ENCODE results near the gene STRBP. TPM values are rescaled to one million over a fixed set of nuclear protein-coding genes. Genes with fewer than 3 reads are reported as not detected.

The STRBP gene
- total and polyA plus RNA-seq, 2 of the 4 experiments (the other 2 are of a cell fraction), result 2.1 to 2.5 TPM

GRCh38 chr9:123167474-123167873 is 100.9 kb downstream of the STRBP start:
- dilution Hi-C loops (cut with HindIII; ENCODE audit: low sequenced_read_pairs, unreplicated experiment), result no loop called here
- Histone ChIP-seq H2AK5ac (ENCODE audit: low read depth, low read length) (no peak overlapping the region), H3K9me3 (ENCODE audit: control insufficient read depth, insufficient read depth, low read length) (no peaks in the 10 kb centered on the region), H4K91ac (ENCODE audit: insufficient read depth, low read depth, low read length) (no peak overlapping the region), H3K79me1 (ENCODE audit: low read depth in 1 of 2, low read length in 2 of 2) (no peaks in the 10 kb centered on the region), H3K4me1 (ENCODE audit: control insufficient read depth, insufficient read depth, low read length) (peaks cover 5% of the 10 kb centered on the region), H3K9me1 (ENCODE audit: insufficient read depth, low read length) (peaks cover 3% of the 10 kb centered on the region; the same call in 1 of the 2 replicates), H3K27ac (ENCODE audit: insufficient read depth, low read length) (no peak overlapping the region), H3K4me2 (ENCODE audit: low read depth, low read length) (no peak overlapping the region), H2AFZ (replicated peaks; ENCODE audit: low read length, poor library complexity) (no peak overlapping the region), H3K9ac (ENCODE audit: low read depth, low read length) (no peak overlapping the region), H3K4me3 (ENCODE audit: insufficient read depth, low read depth, low read length) (no peak overlapping the region), H4K8ac (ENCODE audit: low read depth in 2 of 2, low read length in 2 of 2) (no peak overlapping the region), H3K27me3 (ENCODE audit: control insufficient read depth, insufficient read depth, low read length) (no peaks in the 10 kb centered on the region), H4K5ac (ENCODE audit: low read depth, low read length) (no peak overlapping the region), H3K4ac (ENCODE audit: low read depth, low read length) (no peak overlapping the region), H3K18ac (ENCODE audit: low read depth, low read length) (no peak overlapping the region), H3K56ac (ENCODE audit: extremely low read depth, insufficient read depth, low read length) (no peak overlapping the region), H2BK5ac (ENCODE audit: low read depth, low read length, poor library complexity, severe bottlenecking) (no peak overlapping the region), H2AK9ac (replicated peaks; ENCODE audit: low read depth, low read length, poor library complexity) (no peak overlapping the region), H2BK20ac (ENCODE audit: low read depth, low read length) (no peak overlapping the region), H3K23ac (ENCODE audit: low read depth, low read length) (no peak overlapping the region), H4K20me1 (ENCODE audit: insufficient read depth, low read length) (no peaks in the 10 kb centered on the region), H2BK120ac (ENCODE audit: low read depth, low read length) (no peak overlapping the region), H2BK15ac (ENCODE audit: low read depth, low read length) (no peak overlapping the region), H3K36me3 (ENCODE audit: control insufficient read depth, insufficient read depth, low read length) (no peaks in the 10 kb centered on the region), H3K14ac (replicated peaks; ENCODE audit: low read depth, low read length) (no peak overlapping the region)
- ATAC-seq (ENCODE audit: low read depth) (no peak), DNase-seq (no peak)
- ChIA-PET CTCF (no interaction called here), POLR2A (ENCODE audit: unreplicated experiment) (no interaction called here)
- WGBS, 2 experiments (ENCODE audit: extremely low coverage in 2 of 2, insufficient read length in 1 of 2), result no CpG with 5 or more reads among the region's 1 CpG
- TF ChIP-seq RAD21 (IDR thresholded peaks at IDR 0.05; ENCODE audit: low read length), result no peak
- TF ChIP-seq MAFK (IDR thresholded peaks at IDR 0.05; ENCODE audit: low read depth, low read length), result no peak
- TF ChIP-seq RCOR1 (IDR thresholded peaks at IDR 0.05; ENCODE audit: insufficient replicate concordance, low read length), result no peak
- no peak for TF ChIP-seq RFX5 (IDR thresholded peaks at IDR 0.05; ENCODE audit: low read depth, low read length)
- no peak for TF ChIP-seq CHD1 (IDR thresholded peaks at IDR 0.05; ENCODE audit: low read depth, low read length)
- TF ChIP-seq USF2 (IDR thresholded peaks at IDR 0.05; ENCODE audit: low read depth, low read length), result no peak
- no peak for TF ChIP-seq MAZ (IDR thresholded peaks at IDR 0.05; ENCODE audit: borderline replicate concordance, low read depth, low read length)
- no peak for TF ChIP-seq BHLHE40 (IDR thresholded peaks at IDR 0.05; ENCODE audit: low read depth, low read length)
- TF ChIP-seq SMC3 (IDR thresholded peaks at IDR 0.05; ENCODE audit: low read depth, low read length), result no peak
- no peak for TF ChIP-seq ELK1 (IDR thresholded peaks at IDR 0.05; ENCODE audit: borderline replicate concordance, low read depth, low read length)
- in situ Hi-C loops (cut with MboI; ENCODE audit: low sequenced_read_pairs), result no loop called here
- no TSS peak for BruUV-seq (replicated peaks)
- intact Hi-C loops (cut with micrococcal nuclease), result no loop called here

All from IMR-90 (cell line).